SK-N-SH (cell line): ENCODE results near the gene PKP4. TPM values are rescaled to one million over a fixed set of nuclear protein-coding genes. Genes with fewer than 3 reads are reported as not detected.

ENCODE experiments used
- CTCF ChIA-PET: fragments of 300-600, 350-600 bp; formaldehyde crosslinking; extraction: SDS; loops from one replicate; lab custom pipeline; 2021; lab: Yijun Ruan, JAX
- POLR2A ChIA-PET: fragments of 350-600 bp; sonication (Branson Sonifier 250); formaldehyde crosslinking; extraction: SDS; loops from one replicate; lab custom pipeline; 2020; ENCODE audit warnings: antibody characterized with exemption, inconsistent platforms; lab: Yijun Ruan, JAX
- DNase-seq: peaks from one replicate; pipeline ENCODE4 v3.0.0; 2012
- H2AFZ ChIP-seq: fragments of 200-600 bp; sonication (generic); 2 replicates; pipeline ENCODE4 v1.8.1; 2016; ENCODE audit warnings: antibody characterized with exemption, mild to moderate bottlenecking, low read depth
- H3F3A ChIP-seq: fragments of 200-600 bp; sonication (generic); replicated peaks from 2 replicates; pipeline ENCODE3; 2016; ENCODE audit warnings: antibody characterized with exemption, mild to moderate bottlenecking; ENCODE audit not compliant: insufficient read depth
- H3K27ac ChIP-seq, 2 experiments: fragments of 200-500 bp in 1 of 2; fragments of 200-600 bp in 1 of 2; sonication (Bioruptor generic) in 1 of 2; sonication (generic), shearing (Covaris generic) in 1 of 2; 2 replicates each; pipeline versions ENCODE4 v1.5.1 to v1.6.1; 2014 to 2016; ENCODE audit warnings: low read depth in 2 of 2, inconsistent platforms in 1 of 2, low read length in 1 of 2, mild to moderate bottlenecking in 1 of 2, mixed read lengths in 1 of 2
- H3K27me3 ChIP-seq: fragments of 200-600 bp; sonication (generic), shearing (Covaris generic); 2 replicates; pipeline ENCODE4 v1.6.1; 2016; ENCODE audit warnings: mixed run types; ENCODE audit not compliant: insufficient read depth
- H3K36me3 ChIP-seq, 2 experiments: fragments of 200-500 bp in 1 of 2; fragments of 200-600 bp in 1 of 2; sonication (Bioruptor generic) in 1 of 2; sonication (generic) in 1 of 2; replicated peaks in 1 of 2; 2 replicates each; pipeline versions ENCODE3 to v1.5.1; 2014 to 2016; ENCODE audit warnings: low read length in 1 of 2, mild to moderate bottlenecking in 1 of 2; ENCODE audit not compliant: insufficient read depth in 2 of 2, control insufficient read depth in 1 of 2
- H3K4me1 ChIP-seq, 2 experiments: fragments of 200-500 bp in 1 of 2; fragments of 200-600 bp in 1 of 2; sonication (Bioruptor generic) in 1 of 2; sonication (generic), shearing (Covaris generic) in 1 of 2; 2 replicates each; pipeline versions ENCODE4 v1.5.1 to v1.6.1; 2014 to 2016; ENCODE audit warnings: low read depth in 1 of 2, low read length in 1 of 2, mixed run types in 1 of 2; ENCODE audit not compliant: insufficient read depth in 2 of 2, control insufficient read depth in 1 of 2
- H3K4me2 ChIP-seq: fragments of 200-600 bp; sonication (generic), shearing (Covaris generic); 2 replicates; pipeline ENCODE4 v1.6.1; 2017; ENCODE audit warnings: mixed run types
- H3K4me3 ChIP-seq, 2 experiments: fragments of 200-500 bp in 1 of 2; fragments of 200-600 bp in 1 of 2; sonication (Bioruptor generic) in 1 of 2; sonication (generic), shearing (Covaris generic) in 1 of 2; 2 replicates each; pipeline versions ENCODE4 v1.5.1 to v1.8.1; 2014 to 2016; ENCODE audit warnings: low read depth in 2 of 2, inconsistent platforms in 1 of 2, low read length in 1 of 2, mild to moderate bottlenecking in 1 of 2, mixed read lengths in 1 of 2, moderate library complexity in 1 of 2
- H3K79me2 ChIP-seq: fragments of 200-600 bp; sonication (generic); 2 replicates; pipeline ENCODE4 v1.8.1; 2017; ENCODE audit warnings: mild to moderate bottlenecking; ENCODE audit not compliant: insufficient read depth
- H3K9ac ChIP-seq: fragments of 200-600 bp; sonication (generic); 2 replicates; pipeline ENCODE4 v1.6.1; 2017; ENCODE audit warnings: mixed run types
- H3K9me2 ChIP-seq: fragments of 200-600 bp; sonication (generic); 2 replicates; pipeline ENCODE4 v1.6.1; 2017; ENCODE audit warnings: mixed run types
- H3K9me3 ChIP-seq: fragments of 200-600 bp; sonication (generic); 2 replicates; pipeline ENCODE4 v1.6.1; 2017; ENCODE audit warnings: mixed run types, mild to moderate bottlenecking, moderate library complexity
- H4K20me1 ChIP-seq: fragments of 200-600 bp; sonication (generic); 2 replicates; pipeline ENCODE4 v1.6.1; 2017; ENCODE audit warnings: mild to moderate bottlenecking, mixed run types; ENCODE audit not compliant: insufficient read depth
- EZH2phosphoT487 ChIP-seq: fragments of 200-600 bp; sonication (generic); IDR thresholded peaks from 2 replicates; pipeline ENCODE4 v1.6.1; 2017; ENCODE audit warnings: low read depth, mixed run types, mild to moderate bottlenecking, antibody characterized with exemption, moderate library complexity, borderline replicate concordance
- FOXJ3 ChIP-seq: sonication (generic); formaldehyde crosslinking; IDR thresholded peaks from 2 replicates; pipeline ENCODE4 v1.5.1; 2020; ENCODE audit warnings: mild to moderate bottlenecking, missing genetic modification reagents
- GABPA ChIP-seq: IDR thresholded peaks from 2 replicates; pipeline ENCODE4 v1.4.0; 2012; ENCODE audit warnings: low read depth, mild to moderate bottlenecking
- JUND ChIP-seq: IDR thresholded peaks from 2 replicates; pipeline ENCODE4 v1.4.0; 2012
- MXI1 ChIP-seq: IDR thresholded peaks from 2 replicates; pipeline ENCODE4 v1.6.1; 2012; ENCODE audit warnings: mild to moderate bottlenecking, low read depth, low read length, improper control_type of control experiment
- NFIC ChIP-seq: IDR thresholded peaks from 2 replicates; pipeline ENCODE4 v1.4.0; 2012; ENCODE audit warnings: borderline replicate concordance
- RAD21 ChIP-seq: IDR thresholded peaks from 2 replicates; pipeline ENCODE4 v1.6.1; 2012; ENCODE audit warnings: mild to moderate bottlenecking, low read length
- RFX5 ChIP-seq: IDR thresholded peaks from 2 replicates; pipeline ENCODE4 v1.6.1; 2012; ENCODE audit warnings: mild to moderate bottlenecking, improper control_type of control experiment, low read length
- SMC3 ChIP-seq: IDR thresholded peaks from 2 replicates; pipeline ENCODE4 v1.6.1; 2012; ENCODE audit warnings: low read depth, low read length, improper control_type of control experiment
- TEAD4 ChIP-seq: IDR thresholded peaks from 2 replicates; pipeline ENCODE4 v1.4.0; 2012; ENCODE audit warnings: mild to moderate bottlenecking, borderline replicate concordance; ENCODE audit not compliant: insufficient read depth
- USF1 ChIP-seq: IDR thresholded peaks from 2 replicates; pipeline ENCODE4 v1.4.0; 2012; ENCODE audit warnings: low read depth, borderline replicate concordance
- USF2 ChIP-seq: fragments of 150-350 bp; IDR thresholded peaks from 2 replicates; pipeline ENCODE4 v1.6.1; 2017; ENCODE audit warnings: antibody characterized with exemption, low read length, low read depth, borderline replicate concordance
- YY1 ChIP-seq: IDR thresholded peaks from 2 replicates; pipeline ENCODE4 v1.4.0; 2012; ENCODE audit warnings: low read depth, mild to moderate bottlenecking
- WGBS: methylation state at CpG from one replicate; pipeline ENCODE4 v1.1.6; 2017; ENCODE audit warnings: low lambda C conversion rate; 5-methylcytosine and 5-hydroxymethylcytosine counted together
- polyA plus RNA-seq, 3 experiments: library from polyadenylated mRNA; depleted of rRNA; stranded (reverse); fragments of >200 nt; gene quantifications; 2 replicates each; pipeline ENCODE4 v1.2.3, GENCODE V29; 2012
- TF ChIP-seq, protein P1 (sequence below): fragments of 200-600 bp; sonication (generic); IDR thresholded peaks from 2 replicates; pipeline ENCODE4 v1.6.1; 2017; ENCODE audit warnings: antibody characterized with exemption, mild to moderate bottlenecking, moderate library complexity

PKP4 gene
- polyA plus RNA-seq, 1 of the 3 experiments (the other 2 are of a cell fraction) = 10.9 TPM

GRCh38 chr2:158716921-158717320 is 260.2 kb downstream of the PKP4 start:
- H3K36me3 ChIP-seq = no peaks in the 10 kb centered on the region
- CTCF ChIA-PET = interaction anchor here (1.1 to 2.4 kb wide), 4 partner anchors 29 to 683 kb away, joined by 3 to 10 read pairs (median 4); no protein-coding TSS in a partner anchor

More at GRCh38 chr2:158716921-158717320, 260.2 kb downstream of the PKP4 start:
- H3K4me1 ChIP-seq = no peaks in the 10 kb centered on the region; a peak in 1 of 4 replicates
- no peak overlapping the region for H3K9ac ChIP-seq
- H3F3A ChIP-seq = no peaks in the 10 kb centered on the region
- no peaks in the 10 kb centered on the region for H3K27me3 ChIP-seq
- no peaks in the 10 kb centered on the region for H3K9me2 ChIP-seq
- no peak overlapping the region for H3K4me2 ChIP-seq
- no peaks in the 10 kb centered on the region for H3K9me3 ChIP-seq
- POLR2A ChIA-PET = no interaction called here
- H2AFZ ChIP-seq = no peak overlapping the region
- DNase-seq = no peak
- no peak for TF ChIP-seq USF1
- TF ChIP-seq, protein P1, sequence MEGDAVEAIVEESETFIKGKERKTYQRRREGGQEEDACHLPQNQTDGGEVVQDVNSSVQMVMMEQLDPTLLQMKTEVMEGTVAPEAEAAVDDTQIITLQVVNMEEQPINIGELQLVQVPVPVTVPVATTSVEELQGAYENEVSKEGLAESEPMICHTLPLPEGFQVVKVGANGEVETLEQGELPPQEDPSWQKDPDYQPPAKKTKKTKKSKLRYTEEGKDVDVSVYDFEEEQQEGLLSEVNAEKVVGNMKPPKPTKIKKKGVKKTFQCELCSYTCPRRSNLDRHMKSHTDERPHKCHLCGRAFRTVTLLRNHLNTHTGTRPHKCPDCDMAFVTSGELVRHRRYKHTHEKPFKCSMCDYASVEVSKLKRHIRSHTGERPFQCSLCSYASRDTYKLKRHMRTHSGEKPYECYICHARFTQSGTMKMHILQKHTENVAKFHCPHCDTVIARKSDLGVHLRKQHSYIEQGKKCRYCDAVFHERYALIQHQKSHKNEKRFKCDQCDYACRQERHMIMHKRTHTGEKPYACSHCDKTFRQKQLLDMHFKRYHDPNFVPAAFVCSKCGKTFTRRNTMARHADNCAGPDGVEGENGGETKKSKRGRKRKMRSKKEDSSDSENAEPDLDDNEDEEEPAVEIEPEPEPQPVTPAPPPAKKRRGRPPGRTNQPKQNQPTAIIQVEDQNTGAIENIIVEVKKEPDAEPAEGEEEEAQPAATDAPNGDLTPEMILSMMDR = no peak
- no peak for TF ChIP-seq RAD21
- no peak for TF ChIP-seq MXI1
- no peak for TF ChIP-seq FOXJ3 (CRISPR knock-in tag)
- no peak for TF ChIP-seq TEAD4
- TF ChIP-seq NFIC = no peak
- TF ChIP-seq EZH2phosphoT487 = no peak
- TF ChIP-seq JUND = no peak
- TF ChIP-seq RFX5 = no peak
- no peak for TF ChIP-seq SMC3
- TF ChIP-seq USF2 = no peak
- no peak for TF ChIP-seq GABPA
- TF ChIP-seq YY1 = no peak
- H3K4me3 ChIP-seq = no peak overlapping the region
- no peak overlapping the region for H3K27ac ChIP-seq
- 77% methylated on average over 10 of the region's 10 CpGs for WGBS
- no peaks in the 10 kb centered on the region for H3K79me2 ChIP-seq
- H4K20me1 ChIP-seq = no peaks in the 10 kb centered on the region
